ENCODE measurements around the gene RGS16.

DNA sequence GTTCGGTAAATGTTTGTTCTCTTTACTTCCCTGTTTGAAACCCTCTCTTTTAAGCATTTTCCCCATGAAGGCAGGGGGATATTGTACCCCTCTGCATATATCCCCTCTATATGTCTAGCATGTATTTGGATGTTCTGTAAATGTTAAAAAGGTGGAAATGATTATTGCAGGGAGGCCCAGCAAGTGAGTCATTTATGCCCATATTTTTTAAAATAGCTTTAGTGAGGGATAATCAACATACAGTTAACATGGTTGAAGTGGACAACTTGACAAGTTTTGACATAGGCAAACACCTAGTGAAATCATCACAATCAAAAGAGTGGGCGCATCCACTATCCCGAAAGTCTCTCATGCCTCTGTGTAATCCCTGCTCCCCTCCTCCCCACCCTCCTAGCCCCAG, 20.8 kb upstream of the RGS16 start:
- TF ChIP-seq, protein P1, sequence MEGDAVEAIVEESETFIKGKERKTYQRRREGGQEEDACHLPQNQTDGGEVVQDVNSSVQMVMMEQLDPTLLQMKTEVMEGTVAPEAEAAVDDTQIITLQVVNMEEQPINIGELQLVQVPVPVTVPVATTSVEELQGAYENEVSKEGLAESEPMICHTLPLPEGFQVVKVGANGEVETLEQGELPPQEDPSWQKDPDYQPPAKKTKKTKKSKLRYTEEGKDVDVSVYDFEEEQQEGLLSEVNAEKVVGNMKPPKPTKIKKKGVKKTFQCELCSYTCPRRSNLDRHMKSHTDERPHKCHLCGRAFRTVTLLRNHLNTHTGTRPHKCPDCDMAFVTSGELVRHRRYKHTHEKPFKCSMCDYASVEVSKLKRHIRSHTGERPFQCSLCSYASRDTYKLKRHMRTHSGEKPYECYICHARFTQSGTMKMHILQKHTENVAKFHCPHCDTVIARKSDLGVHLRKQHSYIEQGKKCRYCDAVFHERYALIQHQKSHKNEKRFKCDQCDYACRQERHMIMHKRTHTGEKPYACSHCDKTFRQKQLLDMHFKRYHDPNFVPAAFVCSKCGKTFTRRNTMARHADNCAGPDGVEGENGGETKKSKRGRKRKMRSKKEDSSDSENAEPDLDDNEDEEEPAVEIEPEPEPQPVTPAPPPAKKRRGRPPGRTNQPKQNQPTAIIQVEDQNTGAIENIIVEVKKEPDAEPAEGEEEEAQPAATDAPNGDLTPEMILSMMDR (IDR thresholded peaks at IDR 0.05; ENCODE audit: poor library complexity) = no peak
- no peak for TF ChIP-seq EZH2phosphoT487 (IDR thresholded peaks at IDR 0.05; ENCODE audit: low read depth, severe bottlenecking, unreplicated experiment)
- TF ChIP-seq EZH2 (IDR thresholded peaks at IDR 0.05; ENCODE audit: borderline replicate concordance) = no peak
